Limb (tissue), 2 donors: ENCODE data around the gene TRPT1.

Source experiments
- DNase-seq, 2 donors: peaks; one replicate each; pipeline ENCODE4 v3.0.0-alpha.2; 2016; ENCODE audit errors: extremely low spot score in 2 of 2

TRPT1 gene

DNA sequence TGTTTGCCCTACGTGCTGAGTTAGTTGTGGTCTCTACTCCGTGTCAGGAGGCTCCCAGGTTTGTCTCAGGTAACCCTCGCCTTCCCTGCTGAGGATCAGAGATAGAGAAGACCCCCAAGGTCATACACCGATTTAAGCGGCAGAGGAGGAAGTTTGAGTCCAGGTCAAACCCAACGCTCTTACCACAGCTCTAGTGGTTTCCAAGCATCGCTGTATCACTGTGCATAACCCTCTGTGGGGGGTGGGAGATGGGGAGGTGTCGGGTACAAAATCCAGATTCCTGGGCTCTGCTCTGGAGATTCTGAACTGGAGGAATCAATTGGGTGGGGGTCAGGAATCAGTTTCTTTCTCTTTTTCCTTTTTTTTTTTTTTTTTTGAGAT, 5.0 kb upstream of the TRPT1 start:
- no peak for DNase-seq

DNA sequence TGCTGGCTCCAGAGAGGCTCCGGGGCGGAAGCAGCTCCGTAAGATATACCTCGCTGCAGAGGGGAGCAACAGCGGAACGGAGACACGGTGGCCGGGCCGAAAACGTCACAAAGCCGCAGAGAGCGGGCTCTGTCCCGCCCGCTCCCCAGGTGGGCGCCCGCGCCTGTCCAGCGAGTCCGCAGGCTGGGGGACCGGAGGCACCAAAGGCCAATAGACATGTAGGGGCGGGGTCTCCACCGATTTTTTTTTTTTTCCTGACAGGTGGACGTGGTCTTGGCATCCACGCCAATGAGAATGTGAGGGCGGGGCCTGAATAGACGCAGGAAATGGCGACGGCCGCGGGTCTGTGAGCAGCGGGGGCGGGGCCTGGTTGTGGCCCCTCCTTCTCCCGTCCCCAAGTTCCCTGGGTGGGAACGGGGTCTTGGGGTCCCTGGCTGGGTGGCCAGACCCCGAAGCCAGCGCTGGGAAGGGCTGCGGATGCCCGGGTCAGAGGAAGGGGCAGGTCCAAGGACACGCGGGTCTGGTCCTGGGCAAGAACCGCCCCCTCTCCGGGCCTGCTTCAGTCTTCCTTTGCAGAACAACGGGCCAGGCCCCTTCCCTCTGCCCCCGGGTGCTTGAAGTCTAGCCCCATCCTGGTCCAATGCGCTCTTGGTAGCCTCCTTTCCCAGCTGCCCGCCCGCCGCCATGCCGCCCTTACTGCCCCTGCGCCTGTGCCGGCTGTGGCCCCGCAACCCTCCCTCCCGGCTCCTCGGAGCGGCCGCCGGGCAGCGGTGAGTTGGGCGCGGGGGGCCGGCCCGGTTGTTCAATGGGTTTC, 4.4 kb upstream of the TRPT1 start, which contains the start of gene DNAJC4:
DNAJC4 (plus strand) TSS at position 378 of the 814 bp plus-strand sequence; CDS start at position 685, 307 bp downstream.
- peak; percentile 90 to 94 for DNase-seq

DNA sequence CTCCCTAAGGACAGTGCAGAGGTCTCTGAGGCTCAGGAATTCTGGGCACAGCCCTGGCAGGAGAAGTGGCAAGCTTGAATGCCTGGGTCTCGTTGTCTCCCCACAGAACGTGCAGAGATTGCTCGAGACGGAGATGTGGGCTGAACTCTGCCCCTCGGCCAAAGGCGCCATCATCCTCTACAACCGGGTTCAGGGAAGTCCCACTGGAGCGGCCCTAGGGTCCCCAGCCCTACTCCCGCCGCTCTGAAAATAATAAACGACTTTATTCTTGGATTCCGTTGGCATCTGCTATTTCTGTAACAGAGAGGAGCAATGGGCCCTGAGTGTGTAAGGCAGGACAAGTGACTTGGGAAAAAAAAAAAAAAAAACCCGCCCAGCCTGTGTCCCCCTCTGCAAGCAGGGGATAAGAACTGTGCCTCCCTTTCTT, 3.8 kb upstream of the TRPT1 start:
- no peak for DNase-seq

DNA sequence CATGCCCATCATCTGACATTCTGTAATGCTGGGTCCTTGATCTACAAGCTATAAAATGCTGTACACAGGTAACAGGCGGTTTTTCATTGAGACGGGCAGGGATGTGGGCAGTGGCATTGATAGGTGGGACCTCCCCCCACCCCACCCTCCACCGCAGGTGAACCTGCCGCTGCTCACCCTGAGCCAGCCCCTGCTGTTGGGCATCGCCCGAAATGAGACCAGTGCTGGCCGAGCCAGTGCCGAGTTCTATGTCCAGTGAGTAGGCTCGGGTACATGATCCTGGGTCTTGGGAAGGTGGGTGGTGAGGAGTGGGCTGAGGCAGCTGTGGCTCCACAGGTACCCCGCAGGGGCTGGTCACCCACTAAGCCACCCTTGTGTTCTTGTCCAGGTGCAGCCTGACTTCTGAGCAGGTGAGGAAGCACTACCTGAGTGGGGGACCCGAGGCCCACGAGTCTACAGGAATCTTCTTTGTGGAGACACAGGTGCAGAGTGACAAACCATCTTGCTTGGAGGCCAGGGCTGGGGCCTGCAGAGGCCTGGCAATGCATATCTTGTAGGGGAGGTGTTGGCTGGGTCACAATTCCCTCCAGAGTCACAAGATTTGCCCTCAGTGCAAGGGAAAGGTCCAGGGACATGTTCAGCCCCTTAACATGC, 3.2 kb upstream of the TRPT1 start:
- DNase-seq: no peak

DNA sequence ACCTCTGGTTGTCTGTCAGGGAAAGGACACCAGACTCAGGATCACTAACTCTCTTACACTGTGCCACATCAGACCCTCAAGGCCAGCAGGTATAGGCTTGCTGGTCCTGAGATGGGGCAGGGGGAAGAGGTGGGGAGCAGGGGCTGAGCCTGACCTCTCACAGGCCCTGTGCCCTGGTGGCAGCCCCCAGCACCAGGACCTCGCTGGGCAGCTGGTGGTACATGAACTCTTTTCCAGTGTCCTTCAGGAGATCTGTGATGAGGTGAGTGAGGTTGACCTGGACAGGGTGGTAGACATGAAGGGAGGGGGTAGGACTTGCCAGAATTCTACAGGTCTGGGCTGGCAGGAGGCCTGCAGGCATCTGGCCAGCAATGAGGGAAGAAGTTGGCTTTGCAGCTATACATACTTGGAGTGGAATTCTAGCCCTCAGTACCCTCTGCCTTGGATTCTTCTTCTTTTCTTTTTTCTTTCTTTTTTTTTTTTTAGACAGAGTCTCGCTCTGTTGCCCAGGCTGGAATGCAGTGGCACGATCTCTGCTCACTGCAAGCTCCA, 1.5 kb upstream of the TRPT1 start:
- no peak for DNase-seq

DNA sequence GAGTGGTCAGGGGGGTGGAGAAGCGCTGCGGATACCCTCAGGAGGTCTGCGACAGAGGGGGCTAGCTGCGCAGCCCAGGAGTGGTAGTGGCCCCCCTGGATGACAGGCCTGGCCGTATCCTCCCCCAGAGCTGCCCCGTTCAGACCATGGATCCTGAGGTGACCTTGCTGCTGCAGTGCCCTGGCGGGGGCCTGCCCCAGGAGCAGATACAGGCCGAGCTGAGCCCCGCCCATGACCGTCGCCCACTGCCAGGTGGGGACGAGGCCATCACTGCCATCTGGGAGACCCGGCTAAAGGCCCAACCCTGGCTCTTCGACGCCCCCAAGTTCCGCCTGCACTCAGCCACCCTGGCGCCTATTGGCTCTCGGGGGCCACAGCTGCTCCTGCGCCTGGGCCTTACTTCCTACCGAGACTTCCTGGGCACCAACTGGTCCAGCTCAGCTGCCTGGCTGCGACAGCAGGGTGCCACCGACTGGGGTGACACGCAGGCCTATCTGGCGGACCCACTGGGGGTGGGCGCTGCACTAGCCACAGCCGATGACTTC, 593 bp upstream of the TRPT1 start:
- no peak for DNase-seq

DNA sequence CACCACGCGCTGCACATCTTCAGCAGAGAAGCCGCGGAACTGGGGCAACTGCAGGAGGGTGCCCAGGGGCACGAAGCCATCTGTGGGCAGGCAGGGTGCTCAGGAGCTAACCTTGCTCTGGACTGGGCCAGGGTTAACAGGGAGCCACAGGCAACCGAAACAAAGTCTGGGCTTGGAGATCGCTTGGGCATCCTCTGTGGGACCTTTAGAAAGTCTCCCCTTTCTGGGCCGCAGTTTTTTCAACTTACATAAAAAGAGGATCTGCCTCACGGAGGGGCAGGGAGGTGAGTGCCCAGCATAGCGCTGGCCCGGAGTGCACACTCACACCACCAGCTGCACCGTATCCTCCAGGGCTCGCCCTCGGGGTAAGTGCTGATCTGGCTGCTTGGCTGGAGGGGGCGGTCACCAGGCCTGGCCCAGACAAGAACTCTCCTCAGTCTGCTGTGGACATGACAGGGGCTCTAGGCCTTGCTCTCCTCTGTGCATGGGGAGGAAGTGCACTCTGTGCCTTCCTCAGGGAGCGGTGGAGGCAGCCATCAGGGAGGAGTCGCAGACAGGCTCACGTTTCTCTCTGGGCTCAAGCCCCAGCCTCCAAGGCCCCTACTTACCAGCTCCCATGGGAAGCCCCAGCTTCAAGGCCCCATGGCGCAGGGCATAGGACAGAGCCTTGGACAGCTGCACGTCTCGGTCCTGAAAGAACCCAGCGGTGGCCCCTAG, 937 bp downstream of the TRPT1 start:
- peak in 1 of 2 donors; percentile 36 for DNase-seq

DNA sequence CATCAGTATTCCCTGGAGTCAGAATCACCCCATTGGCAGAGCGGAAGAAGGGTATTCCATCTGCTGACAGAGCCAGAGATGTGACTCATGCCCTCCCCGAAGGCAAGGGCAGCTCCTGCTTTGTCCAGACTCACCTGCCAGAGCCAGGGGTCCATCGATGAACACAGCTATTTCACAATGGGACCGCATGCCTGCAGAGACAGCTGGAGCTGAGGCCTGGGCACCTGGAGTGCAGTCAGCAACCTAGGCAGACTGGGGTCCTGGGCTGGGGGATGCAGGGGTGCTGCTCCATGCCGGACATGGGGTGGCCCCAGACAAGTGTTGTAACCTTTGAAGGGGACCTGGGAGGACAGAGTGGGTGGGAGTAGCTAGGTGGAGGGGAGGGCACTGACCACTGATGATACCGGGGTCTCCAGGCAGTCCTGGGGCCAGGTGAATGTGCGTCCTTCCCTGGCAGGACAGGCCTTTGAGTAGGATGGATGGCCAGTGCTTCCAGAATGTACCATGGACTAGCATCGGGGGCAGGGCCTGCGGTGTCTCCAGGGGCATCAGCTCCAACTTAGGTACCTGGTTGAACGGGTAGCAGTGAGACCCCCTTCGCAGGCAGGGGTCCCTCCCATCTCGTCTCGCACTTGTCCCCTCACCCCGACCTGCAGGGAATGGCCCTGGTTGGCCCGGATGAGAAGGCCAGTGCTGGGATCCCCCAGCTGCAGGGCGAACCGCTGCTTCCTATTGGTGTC, 1.7 kb downstream of the TRPT1 start:
- no peak for DNase-seq

DNA sequence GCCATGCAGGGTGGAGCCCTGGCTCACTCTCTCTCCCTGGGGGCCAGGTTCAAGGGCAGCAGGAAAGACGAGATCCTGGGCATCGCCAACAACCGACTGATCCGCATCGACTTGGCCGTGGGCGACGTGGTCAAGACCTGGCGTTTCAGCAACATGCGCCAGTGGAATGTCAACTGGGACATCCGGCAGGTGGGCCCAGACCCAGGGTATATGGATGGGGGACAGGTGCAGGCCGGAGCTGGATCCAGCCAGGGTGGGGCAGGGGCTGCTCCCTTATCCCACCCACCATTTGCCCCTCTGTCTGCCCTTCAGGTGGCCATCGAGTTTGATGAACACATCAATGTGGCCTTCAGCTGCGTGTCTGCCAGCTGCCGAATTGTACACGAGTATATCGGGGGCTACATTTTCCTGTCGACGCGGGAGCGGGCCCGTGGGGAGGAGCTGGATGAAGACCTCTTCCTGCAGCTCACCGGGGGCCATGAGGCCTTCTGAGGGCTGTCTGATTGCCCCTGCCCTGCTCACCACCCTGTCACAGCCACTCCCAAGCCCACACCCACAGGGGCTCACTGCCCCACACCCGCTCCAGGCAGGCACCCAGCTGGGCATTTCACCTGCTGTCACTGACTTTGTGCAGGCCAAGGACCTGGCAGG, 2.9 kb downstream of the TRPT1 start:
- DNase-seq: peak in 1 of 2 donors; percentile 38

DNA sequence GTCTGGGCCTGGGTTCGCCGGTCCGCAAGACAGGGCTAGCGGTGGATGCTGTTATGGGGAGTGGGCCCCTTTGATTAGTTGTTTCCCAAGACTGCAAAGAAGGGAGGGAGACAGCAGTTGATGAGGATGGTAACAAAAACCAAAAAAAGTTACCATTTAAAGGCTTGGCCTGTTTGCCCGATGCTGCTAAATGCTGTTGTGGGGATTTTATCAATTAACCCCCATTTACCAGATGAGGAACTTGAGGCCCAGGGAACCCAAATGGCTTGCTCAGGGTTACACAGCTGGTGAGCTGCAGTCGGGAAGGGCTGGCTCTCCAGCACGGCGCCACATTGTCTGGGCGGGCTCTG, 3.4 kb downstream of the TRPT1 start:
- DNase-seq: no peak

DNA sequence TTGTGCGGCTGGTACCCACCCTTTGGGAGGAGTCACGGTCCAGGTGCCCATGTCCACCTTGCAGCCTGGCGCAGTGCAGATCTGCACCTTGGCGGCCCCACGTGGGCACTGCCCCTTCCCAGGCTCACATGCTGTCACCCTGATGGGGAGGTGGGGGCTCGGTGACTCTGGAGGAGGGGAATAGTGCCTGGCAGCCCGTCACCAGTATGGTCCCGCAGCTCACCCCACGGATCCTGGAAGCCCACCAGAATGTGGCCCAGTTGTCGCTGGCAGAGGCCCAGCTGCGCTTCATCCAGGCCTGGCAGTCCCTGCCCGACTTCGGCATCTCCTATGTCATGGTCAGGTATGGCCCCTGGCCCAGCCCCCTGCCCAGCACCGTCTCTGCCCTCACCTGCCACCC, 5.2 kb downstream of the TRPT1 start:
- no peak for DNase-seq

DNA sequence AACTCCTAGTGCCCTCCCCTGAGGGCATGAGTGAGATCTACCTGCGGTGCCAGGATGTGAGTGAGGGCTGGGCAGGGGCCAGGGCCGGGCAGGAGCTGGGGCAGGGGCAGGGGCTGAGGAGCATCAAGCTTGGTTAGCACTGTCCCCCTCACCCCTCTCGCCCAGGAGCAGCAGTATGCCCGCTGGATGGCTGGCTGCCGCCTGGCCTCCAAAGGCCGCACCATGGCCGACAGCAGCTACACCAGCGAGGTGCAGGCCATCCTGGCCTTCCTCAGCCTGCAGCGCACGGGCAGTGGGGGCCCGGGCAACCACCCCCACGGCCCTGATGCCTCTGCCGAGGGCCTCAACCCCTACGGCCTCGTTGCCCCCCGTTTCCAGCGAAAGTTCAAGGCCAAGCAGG, 5.7 kb downstream of the TRPT1 start:
- DNase-seq: no peak

DNA sequence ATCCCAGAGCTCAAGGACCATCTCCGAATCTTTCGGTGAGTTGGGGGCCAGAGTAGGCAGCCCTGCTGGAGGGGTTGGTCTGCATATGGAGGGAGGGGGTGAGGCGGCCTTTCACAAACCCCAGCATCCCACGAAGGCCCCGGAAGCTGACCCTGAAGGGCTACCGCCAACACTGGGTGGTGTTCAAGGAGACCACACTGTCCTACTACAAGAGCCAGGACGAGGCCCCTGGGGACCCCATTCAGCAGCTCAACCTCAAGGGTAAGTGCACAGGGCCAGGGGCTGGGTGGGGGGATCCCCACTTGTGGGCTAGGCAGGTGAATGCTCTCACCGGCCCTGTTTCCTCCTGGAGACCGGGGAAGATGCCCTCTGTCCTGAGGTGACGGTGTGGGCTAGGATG, 6.2 kb downstream of the TRPT1 start:
- DNase-seq: no peak

DNA sequence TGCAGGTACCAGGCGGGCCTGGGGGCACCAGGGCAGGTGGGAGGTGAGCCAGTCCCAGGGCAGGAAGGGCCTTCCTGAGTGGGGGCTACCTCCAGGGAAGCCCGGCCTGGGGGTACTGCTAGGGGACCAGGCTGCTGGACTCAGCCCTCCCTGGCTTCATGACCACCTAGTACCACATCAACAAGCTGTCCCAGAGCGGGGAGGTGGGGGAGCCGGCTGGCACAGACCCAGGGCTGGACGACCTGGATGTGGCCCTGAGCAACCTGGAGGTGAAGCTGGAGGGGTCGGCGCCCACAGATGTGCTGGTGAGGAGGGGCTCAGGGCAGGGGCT, 6.7 kb downstream of the TRPT1 start:
- peak in 1 of 2 donors; percentile 30 for DNase-seq

DNA sequence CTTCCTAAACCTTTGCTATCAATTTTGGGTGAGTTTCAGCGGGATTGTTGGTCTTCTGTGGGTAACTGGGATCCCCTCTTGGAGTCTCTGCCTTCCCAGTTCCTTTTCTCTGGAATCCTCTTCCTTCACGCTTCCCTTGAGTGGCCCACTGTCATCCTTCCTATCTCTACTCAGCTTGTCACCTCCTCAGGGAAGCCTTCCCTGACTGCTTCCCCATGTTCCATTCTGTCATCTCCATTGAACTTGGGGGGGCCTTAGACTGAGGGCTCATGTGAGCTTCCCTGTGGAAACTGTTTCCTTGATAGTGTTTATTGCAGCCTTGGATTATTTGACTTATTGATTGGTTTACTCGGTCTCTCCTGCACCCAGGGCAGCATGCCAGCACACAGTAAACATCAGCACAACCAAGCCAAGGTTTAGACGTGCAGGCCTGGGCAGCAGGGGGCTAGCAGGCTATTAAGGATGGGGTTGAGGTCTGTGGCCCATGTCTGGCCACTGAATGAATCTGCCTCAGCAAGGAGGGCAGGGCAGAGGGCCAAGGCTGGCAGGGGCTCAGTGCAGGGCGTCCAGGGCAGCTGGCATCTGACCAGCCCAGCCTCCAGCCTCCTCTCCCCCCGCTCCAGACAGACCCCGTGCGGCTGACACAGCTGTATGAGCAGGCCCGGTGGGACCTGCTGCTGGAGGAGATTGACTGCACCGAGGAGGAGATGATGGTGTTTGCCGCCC, 7.2 kb downstream of the TRPT1 start:
- no peak for DNase-seq

DNA sequence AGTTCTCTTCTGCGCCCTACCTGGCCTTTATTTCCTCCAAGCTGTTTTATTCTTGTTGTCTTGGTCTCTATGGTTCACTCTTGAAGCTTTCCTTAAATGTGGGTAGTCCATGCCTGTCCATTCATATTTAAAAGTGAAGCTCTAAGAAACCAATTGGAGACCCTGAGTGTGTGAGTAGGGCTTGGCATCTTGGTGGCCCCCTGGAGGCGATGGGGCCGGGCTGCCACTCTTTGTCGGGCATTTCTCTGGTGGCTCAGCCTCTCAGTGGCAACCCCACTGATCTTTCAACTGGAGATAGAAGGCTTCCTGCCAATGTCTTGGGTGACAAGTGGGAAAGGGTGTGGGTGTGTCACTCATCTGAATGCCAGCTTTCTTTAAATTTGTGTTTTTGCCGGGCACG, 9.1 kb downstream of the TRPT1 start:
- no peak for DNase-seq

DNA sequence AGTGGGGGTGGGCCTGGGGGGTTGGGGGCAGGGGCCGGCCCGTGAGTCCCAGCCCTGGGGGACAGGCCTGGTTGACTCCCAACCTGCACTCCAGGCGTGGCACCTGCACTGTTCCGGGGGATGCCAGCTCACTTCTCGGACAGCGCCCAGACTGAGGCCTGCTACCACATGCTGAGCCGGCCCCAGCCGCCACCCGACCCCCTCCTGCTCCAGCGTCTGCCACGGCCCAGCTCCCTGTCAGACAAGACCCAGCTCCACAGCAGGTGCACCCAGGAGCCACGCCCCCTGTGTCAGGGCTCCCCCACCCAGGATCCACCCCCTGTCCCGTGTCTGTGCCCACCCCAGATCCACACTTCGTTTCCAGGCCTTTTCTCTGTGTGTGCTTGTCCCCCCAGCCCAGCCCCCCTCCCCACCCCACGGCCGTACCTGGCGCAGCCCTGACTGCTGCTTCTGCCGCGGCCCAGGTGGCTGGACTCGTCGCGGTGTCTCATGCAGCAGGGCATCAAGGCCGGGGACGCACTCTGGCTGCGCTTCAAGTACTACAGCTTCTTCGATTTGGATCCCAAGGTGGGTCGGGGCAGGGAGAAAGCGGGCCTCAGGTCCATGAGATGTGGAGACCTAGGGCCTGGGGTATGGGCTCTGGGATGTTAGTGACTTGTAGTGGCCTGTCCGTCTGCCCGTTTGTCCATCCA, 14.7 kb downstream of the TRPT1 start:
- no peak for DNase-seq

DNA sequence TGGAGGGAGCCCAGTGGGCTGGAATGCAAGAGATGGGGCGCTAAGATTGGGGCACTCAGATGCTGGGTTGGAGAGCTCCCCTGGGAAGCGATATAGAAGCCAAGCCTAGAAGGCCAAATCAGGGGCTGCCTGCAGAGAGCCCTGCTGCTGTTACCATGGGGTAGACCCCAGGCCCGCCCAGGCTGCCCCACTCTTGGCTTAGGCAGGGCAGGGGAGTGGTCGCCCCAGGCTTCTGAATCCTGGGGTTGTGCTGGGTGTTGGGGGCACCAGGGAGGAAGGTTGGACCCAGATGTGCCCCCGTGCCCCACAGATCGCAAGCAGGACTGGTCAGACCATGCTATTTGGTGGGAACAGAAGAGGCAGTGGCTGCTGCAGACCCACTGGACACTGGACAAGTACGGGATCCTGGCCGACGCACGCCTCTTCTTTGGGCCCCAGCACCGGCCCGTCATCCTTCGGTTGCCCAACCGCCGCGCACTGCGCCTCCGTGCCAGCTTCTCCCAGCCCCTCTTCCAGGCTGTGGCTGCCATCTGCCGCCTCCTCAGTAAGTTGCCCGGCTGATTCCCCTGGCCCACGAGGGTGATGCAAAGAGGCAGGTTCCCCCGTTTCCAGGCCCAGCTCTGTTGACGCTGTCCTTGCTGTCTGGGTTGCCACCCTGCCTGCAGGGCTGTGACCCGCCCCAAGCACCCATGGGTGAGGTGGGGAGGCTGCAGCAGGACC, 15.5 kb downstream of the TRPT1 start:
- DNase-seq: no peak

DNA sequence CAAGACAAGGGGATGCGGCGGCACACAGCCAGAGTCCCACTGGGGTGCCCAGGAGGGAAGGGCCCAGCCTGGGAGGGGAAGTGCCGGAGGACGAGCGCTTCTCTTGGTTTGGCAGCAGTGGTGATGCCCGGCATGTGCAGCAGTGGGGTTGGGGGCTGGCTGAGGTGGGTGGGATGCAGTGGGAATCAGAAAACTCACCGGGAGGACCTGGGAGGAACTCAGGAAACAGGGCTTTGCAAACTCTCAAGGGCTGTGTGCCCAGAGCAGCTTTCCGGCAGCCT, 16.5 kb downstream of the TRPT1 start:
- DNase-seq: no peak
